HCT116 (cell line): ENCODE data around the gene MUC5B.

ENCODE experiments used
- ATF3 ChIP-seq: IDR thresholded peaks from 2 replicates; pipeline ENCODE4 v1.6.1; 2012
- CEBPB ChIP-seq: IDR thresholded peaks from 2 replicates; pipeline ENCODE4 v1.6.1; 2012; ENCODE audit warnings: low read depth
- CTCF ChIP-seq, 3 experiments: fragments of 200-600 bp in 1 of 3; sonication (generic) in 1 of 3; IDR thresholded peaks in 2 of 3; conservative IDR thresholded peaks in 1 of 3; 2 replicates each; pipeline ENCODE4 v1.5.1; 2012 to 2017; ENCODE audit warnings: low read depth in 2 of 3, low read length in 2 of 3, antibody characterized with exemption in 1 of 3, borderline replicate concordance in 1 of 3, control low read depth in 1 of 3, mild to moderate bottlenecking in 1 of 3, mixed read lengths in 1 of 3, mixed run types in 1 of 3, moderate library complexity in 1 of 3; ENCODE audit not compliant: insufficient read depth in 1 of 3
- EZH2 ChIP-seq: fragments of 200-600 bp; sonication (generic); IDR thresholded peaks from 2 replicates; pipeline ENCODE4 v1.6.1; 2017; ENCODE audit warnings: antibody characterized with exemption, mixed run types
- EZH2phosphoT487 ChIP-seq: fragments of 200-600 bp; IDR thresholded peaks from 2 replicates; pipeline ENCODE4 v1.6.1; 2018; ENCODE audit warnings: antibody characterized with exemption, borderline replicate concordance
- JUND ChIP-seq: IDR thresholded peaks from 2 replicates; pipeline ENCODE4 v1.6.1; 2012
- POLR2A ChIP-seq: IDR thresholded peaks from 2 replicates; pipeline ENCODE4 v1.7.0; 2011; ENCODE audit warnings: borderline replicate concordance; ENCODE audit not compliant: insufficient read depth, insufficient read length; ENCODE audit errors: extremely low read depth
- POLR2AphosphoS5 ChIP-seq: IDR thresholded peaks from 2 replicates; pipeline ENCODE4 v1.6.1; 2011; ENCODE audit warnings: mild to moderate bottlenecking, low read depth, low read length, moderate library complexity
- RAD21 ChIP-seq: IDR thresholded peaks from 2 replicates; pipeline ENCODE4 v1.6.1; 2012; ENCODE audit warnings: low read depth, mild to moderate bottlenecking
- REST ChIP-seq: IDR thresholded peaks from 2 replicates; pipeline ENCODE4 v1.6.1; 2012; ENCODE audit warnings: low read depth
- SIN3A ChIP-seq: IDR thresholded peaks from 2 replicates; pipeline ENCODE4 v1.6.1; 2012; ENCODE audit warnings: low read depth
- ZBTB33 ChIP-seq: IDR thresholded peaks from 2 replicates; pipeline ENCODE4 v1.6.1; 2011; ENCODE audit warnings: mild to moderate bottlenecking, low read length, moderate library complexity; ENCODE audit not compliant: insufficient replicate concordance; ENCODE audit errors: extremely low read depth

- TF ChIP-seq EZH2phosphoT487: no peak
- TF ChIP-seq RAD21: no peak
- no peak for TF ChIP-seq CTCF (IDR thresholded peaks at IDR 0.05 in 2 of 3, conservative IDR thresholded peaks at IDR 0.05 in 1 of 3; ENCODE audit: borderline replicate concordance in 1 of 3, insufficient read depth in 1 of 3, low read depth in 2 of 3, low read length in 2 of 3)
- TF ChIP-seq POLR2A: no peak
- TF ChIP-seq SIN3A: no peak
- TF ChIP-seq POLR2AphosphoS5: no peak
- TF ChIP-seq ATF3: no peak
- TF ChIP-seq REST: no peak
- TF ChIP-seq CEBPB: no peak
- no peak for TF ChIP-seq EZH2
- no peak for TF ChIP-seq JUND
- no peak for TF ChIP-seq ZBTB33
Measured at GRCh38 chr11:1198561-1199240, 24.2 kb upstream of the MUC5B start.
